ENCODE measurements around the gene TYW3.

DNA sequence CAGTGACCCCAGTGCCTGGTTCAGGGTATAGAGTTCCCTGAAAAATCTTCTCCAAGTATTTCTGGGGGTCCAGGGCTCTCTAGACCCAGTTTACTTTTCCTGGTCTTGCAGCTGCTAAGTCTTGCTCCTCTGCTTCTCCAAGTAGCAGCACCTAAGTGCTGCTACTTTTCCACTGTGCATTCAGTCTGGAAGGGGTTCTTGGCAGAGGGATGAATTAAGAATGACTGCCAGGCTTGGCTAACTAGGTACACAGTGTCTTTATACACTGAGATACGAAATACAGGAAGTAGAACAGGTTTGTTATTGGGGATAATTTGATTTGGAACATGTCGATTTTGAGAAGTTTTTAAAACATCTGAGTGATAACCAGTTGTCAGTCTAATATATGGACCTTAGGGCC is 35.1 kb upstream of the TYW3 start:
- TF ChIP-seq TBP (IDR thresholded peaks at IDR 0.05; ENCODE audit: low read depth, low read length) (no peak), NRF1 (IDR thresholded peaks at IDR 0.05; ENCODE audit: low read depth, low read length) (no peak), JUND (IDR thresholded peaks at IDR 0.05; ENCODE audit: low read length) (no peak), POLR2A (IDR thresholded peaks at IDR 0.05; ENCODE audit: control extremely low read depth in 1 of 2, low read depth in 2 of 2, low read length in 2 of 2) (no peak), EP300 (IDR thresholded peaks at IDR 0.05; ENCODE audit: borderline replicate concordance in 1 of 2, low read depth in 2 of 2, low read length in 2 of 2) (no peak), TCF12 (IDR thresholded peaks at IDR 0.05; ENCODE audit: low read depth, low read length) (no peak), SIRT6 (IDR thresholded peaks at IDR 0.05; ENCODE audit: low read length) (no peak)
- TF ChIP-seq, protein P1, sequence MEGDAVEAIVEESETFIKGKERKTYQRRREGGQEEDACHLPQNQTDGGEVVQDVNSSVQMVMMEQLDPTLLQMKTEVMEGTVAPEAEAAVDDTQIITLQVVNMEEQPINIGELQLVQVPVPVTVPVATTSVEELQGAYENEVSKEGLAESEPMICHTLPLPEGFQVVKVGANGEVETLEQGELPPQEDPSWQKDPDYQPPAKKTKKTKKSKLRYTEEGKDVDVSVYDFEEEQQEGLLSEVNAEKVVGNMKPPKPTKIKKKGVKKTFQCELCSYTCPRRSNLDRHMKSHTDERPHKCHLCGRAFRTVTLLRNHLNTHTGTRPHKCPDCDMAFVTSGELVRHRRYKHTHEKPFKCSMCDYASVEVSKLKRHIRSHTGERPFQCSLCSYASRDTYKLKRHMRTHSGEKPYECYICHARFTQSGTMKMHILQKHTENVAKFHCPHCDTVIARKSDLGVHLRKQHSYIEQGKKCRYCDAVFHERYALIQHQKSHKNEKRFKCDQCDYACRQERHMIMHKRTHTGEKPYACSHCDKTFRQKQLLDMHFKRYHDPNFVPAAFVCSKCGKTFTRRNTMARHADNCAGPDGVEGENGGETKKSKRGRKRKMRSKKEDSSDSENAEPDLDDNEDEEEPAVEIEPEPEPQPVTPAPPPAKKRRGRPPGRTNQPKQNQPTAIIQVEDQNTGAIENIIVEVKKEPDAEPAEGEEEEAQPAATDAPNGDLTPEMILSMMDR (IDR thresholded peaks at IDR 0.05; ENCODE audit: control extremely low read depth in 1 of 3, insufficient read depth in 1 of 3, low read depth in 1 of 3, low read length in 3 of 3), result no peak
